Astrocyte (in vitro differentiated cells and primary cell): Measurements from ENCODE around the gene RAB35. TPM values are rescaled to one million over a fixed set of nuclear protein-coding genes. Genes with fewer than 3 reads are reported as not detected.

Source experiments
- DNase-seq: peaks from one replicate; pipeline ENCODE4 v3.0.0-alpha.2; 2010; ENCODE audit warnings: low read depth
- FAIRE-seq: peaks from 2 replicates; lab custom pipeline; 2011; peaks lifted over from hg19 to GRCh38; lab: Jason Lieb, UNC
- H2AFZ ChIP-seq: 2 replicates; pipeline ENCODE4 v1.6.0; 2012; ENCODE audit warnings: low read depth, low read length, inconsistent platforms
- H3K27ac ChIP-seq: 2 replicates; pipeline ENCODE4 v1.5.1; 2011; ENCODE audit warnings: low read depth, low read length, inconsistent platforms
- H3K27me3 ChIP-seq: 2 replicates; pipeline ENCODE4 v1.6.0; 2011; ENCODE audit warnings: low read length, inconsistent platforms; ENCODE audit not compliant: insufficient read depth
- H3K36me3 ChIP-seq: 2 replicates; pipeline ENCODE4 v1.5.1; 2011; ENCODE audit warnings: low read length, inconsistent platforms; ENCODE audit not compliant: insufficient read depth
- H3K4me1 ChIP-seq: 2 replicates; pipeline ENCODE4 v1.5.1; 2011; ENCODE audit warnings: low read length, inconsistent platforms; ENCODE audit not compliant: insufficient read depth
- H3K4me2 ChIP-seq: 2 replicates; pipeline ENCODE4 v1.6.0; 2012; ENCODE audit warnings: low read length, inconsistent platforms
- H3K4me3 ChIP-seq: 2 replicates; pipeline ENCODE4 v1.5.1; 2011; ENCODE audit warnings: low read depth, mild to moderate bottlenecking, low read length, inconsistent platforms; ENCODE audit not compliant: insufficient read depth
- H3K79me2 ChIP-seq: 2 replicates; pipeline ENCODE4 v1.6.0; 2012; ENCODE audit warnings: mild to moderate bottlenecking, low read length, inconsistent platforms; ENCODE audit not compliant: insufficient read depth
- H3K9ac ChIP-seq: 2 replicates; pipeline ENCODE4 v1.6.0; 2012; ENCODE audit warnings: mild to moderate bottlenecking, low read length, inconsistent platforms
- H3K9me3 ChIP-seq: 2 replicates; pipeline ENCODE4 v1.5.1; 2012; ENCODE audit warnings: low read depth, mild to moderate bottlenecking, low read length, inconsistent platforms; ENCODE audit not compliant: insufficient read depth
- H4K20me1 ChIP-seq: 2 replicates; pipeline ENCODE4 v1.6.0; 2012; ENCODE audit warnings: low read length, inconsistent platforms; ENCODE audit not compliant: insufficient read depth
- H3K27ac Mint-ChIP-seq: one replicate; pipeline ENCODE4 v1.8.0; 2021; ENCODE audit warnings: mild to moderate bottlenecking, mixed read lengths; ENCODE audit not compliant: unreplicated experiment
- H3K27me3 Mint-ChIP-seq: one replicate; pipeline ENCODE4 v1.8.0; 2021; ENCODE audit warnings: low read depth, mixed read lengths; ENCODE audit not compliant: unreplicated experiment
- H3K36me3 Mint-ChIP-seq: one replicate; pipeline ENCODE4 v1.8.0; 2021; ENCODE audit warnings: low read depth, mixed read lengths; ENCODE audit not compliant: unreplicated experiment
- H3K4me1 Mint-ChIP-seq: one replicate; pipeline ENCODE4 v1.8.0; 2021; ENCODE audit warnings: low read depth, mixed read lengths; ENCODE audit not compliant: unreplicated experiment
- H3K4me3 Mint-ChIP-seq: one replicate; pipeline ENCODE4 v1.8.0; 2021; ENCODE audit warnings: mild to moderate bottlenecking, moderate library complexity, mixed read lengths; ENCODE audit not compliant: unreplicated experiment
- H3K9me3 Mint-ChIP-seq: one replicate; pipeline ENCODE4 v1.8.0; 2021; ENCODE audit warnings: mild to moderate bottlenecking, mixed read lengths; ENCODE audit not compliant: unreplicated experiment
- EZH2 ChIP-seq: IDR thresholded peaks from 2 replicates; pipeline ENCODE4 v1.6.1; 2012; ENCODE audit warnings: mild to moderate bottlenecking, low read length, inconsistent platforms; ENCODE audit not compliant: insufficient read depth
- total RNA-seq: library from RNA; stranded (reverse); gene quantifications from 2 replicates; pipeline ENCODE4 v1.2.1, GENCODE V29; 2021
- TF ChIP-seq, protein P1 (sequence below): IDR thresholded peaks from 2 replicates; pipeline ENCODE4 v1.5.1; 2011; ENCODE audit warnings: low read depth, mild to moderate bottlenecking, inconsistent platforms, low read length, moderate library complexity; ENCODE audit not compliant: insufficient read depth

The RAB35 gene
- total RNA-seq, 1 donor from 2014 or later, result 63.3 TPM

GRCh38 chr12:120121766-120122293 is 5.3 kb upstream of the RAB35 start:
- H3K4me3 ChIP-seq, result no peak overlapping the region
- TF ChIP-seq EZH2, result no peak
- TF ChIP-seq, protein P1, sequence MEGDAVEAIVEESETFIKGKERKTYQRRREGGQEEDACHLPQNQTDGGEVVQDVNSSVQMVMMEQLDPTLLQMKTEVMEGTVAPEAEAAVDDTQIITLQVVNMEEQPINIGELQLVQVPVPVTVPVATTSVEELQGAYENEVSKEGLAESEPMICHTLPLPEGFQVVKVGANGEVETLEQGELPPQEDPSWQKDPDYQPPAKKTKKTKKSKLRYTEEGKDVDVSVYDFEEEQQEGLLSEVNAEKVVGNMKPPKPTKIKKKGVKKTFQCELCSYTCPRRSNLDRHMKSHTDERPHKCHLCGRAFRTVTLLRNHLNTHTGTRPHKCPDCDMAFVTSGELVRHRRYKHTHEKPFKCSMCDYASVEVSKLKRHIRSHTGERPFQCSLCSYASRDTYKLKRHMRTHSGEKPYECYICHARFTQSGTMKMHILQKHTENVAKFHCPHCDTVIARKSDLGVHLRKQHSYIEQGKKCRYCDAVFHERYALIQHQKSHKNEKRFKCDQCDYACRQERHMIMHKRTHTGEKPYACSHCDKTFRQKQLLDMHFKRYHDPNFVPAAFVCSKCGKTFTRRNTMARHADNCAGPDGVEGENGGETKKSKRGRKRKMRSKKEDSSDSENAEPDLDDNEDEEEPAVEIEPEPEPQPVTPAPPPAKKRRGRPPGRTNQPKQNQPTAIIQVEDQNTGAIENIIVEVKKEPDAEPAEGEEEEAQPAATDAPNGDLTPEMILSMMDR, result no peak
- H3K4me3 Mint-ChIP-seq, result no peak overlapping the region
- H3K4me1 ChIP-seq, result peaks cover 25% of the 10 kb centered on the region
- FAIRE-seq (no peak), DNase-seq (no peak)
- peaks cover 5% of the 10 kb centered on the region for H3K36me3 ChIP-seq
- H2AFZ ChIP-seq, result no peak overlapping the region
- no peak overlapping the region for H3K4me2 ChIP-seq
- peaks cover 28% of the 10 kb centered on the region for H4K20me1 ChIP-seq
- H3K9me3 ChIP-seq, result no peaks in the 10 kb centered on the region
- peaks cover 22% of the 10 kb centered on the region for H3K36me3 Mint-ChIP-seq
- H3K27me3 ChIP-seq, result no peaks in the 10 kb centered on the region
- no peaks in the 10 kb centered on the region for H3K9me3 Mint-ChIP-seq
- no peaks in the 10 kb centered on the region for H3K27me3 Mint-ChIP-seq
- H3K27ac ChIP-seq, result no peak overlapping the region
- no peak overlapping the region for H3K27ac Mint-ChIP-seq
- H3K4me1 Mint-ChIP-seq, result peaks cover 42% of the 10 kb centered on the region
- peaks cover 18% of the 10 kb centered on the region for H3K79me2 ChIP-seq
- no peak overlapping the region for H3K9ac ChIP-seq

DNA sequence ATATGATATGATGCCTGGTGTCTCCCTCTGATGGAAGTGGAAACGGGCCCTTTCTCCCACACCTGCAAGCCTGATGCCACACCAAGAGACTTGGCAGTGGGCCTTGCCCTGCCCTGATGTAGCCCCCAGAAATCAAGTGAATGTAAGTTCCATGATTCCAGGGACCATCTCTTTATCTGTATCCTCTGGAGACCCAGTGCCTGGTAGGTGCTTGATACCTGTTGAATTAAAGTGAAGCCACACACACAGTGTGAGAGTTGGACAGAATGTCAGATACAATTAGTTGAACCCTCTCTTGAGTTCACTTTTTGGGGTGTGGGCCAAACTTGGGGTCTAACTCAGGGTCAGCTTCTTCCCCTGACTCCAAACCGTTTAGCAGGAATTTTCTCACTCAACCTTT is 4.8 kb upstream of the RAB35 start:
- Mint-ChIP-seq H3K4me3 (no peak overlapping the region), H3K36me3 (peaks cover 18% of the 10 kb centered on the region), H3K27me3 (no peaks in the 10 kb centered on the region), H3K4me1 (peaks cover 37% of the 10 kb centered on the region), H3K9me3 (no peaks in the 10 kb centered on the region), H3K27ac (no peak overlapping the region)
- Histone ChIP-seq H3K4me1 (peaks cover 20% of the 10 kb centered on the region), H3K4me3 (no peak overlapping the region), H2AFZ (no peak overlapping the region), H3K4me2 (no peak overlapping the region), H3K79me2 (peaks cover 18% of the 10 kb centered on the region), H3K27ac (no peak overlapping the region), H3K27me3 (no peaks in the 10 kb centered on the region), H3K36me3 (peaks cover 5% of the 10 kb centered on the region), H3K9me3 (no peaks in the 10 kb centered on the region), H4K20me1 (peaks cover 24% of the 10 kb centered on the region), H3K9ac (no peak overlapping the region)
- TF ChIP-seq EZH2, result no peak
- TF ChIP-seq, protein P1, result no peak
- FAIRE-seq, result no peak
- no peak for DNase-seq

DNA sequence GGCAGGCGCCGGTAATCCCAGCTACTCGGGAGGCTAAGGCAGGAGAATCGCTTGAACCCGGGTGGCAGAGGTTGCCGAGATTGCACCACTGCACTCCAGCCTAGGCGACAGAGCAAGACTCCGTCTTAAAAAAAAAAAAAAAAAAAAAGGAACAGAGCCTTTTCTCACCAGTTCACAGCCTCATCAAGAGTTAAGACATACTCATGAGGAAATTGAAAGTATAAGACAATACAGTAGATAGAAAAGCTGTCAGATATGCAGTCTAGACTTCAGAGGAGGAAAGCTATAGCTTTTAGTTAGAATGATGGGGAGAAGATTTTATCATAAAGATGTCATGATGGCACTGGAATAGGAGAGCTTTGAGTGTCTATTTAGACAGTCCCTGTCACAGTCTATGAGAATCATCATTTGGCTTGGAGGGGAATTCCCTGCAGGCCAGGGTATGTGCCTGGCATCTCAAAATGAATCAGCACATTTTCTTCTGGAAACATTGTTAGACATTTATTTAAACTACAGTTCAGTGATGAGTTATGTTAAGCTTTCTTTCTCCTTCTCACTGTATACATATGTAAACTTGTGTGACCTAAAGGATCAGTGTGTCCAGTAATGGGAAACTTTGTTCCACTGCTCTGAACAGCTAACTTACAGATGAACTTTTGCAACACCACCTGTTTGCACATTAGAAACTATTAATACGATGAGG is 2.9 kb upstream of the RAB35 start:
- peak overlapping the region; percentile 56 for H3K27ac Mint-ChIP-seq
- no peaks in the 10 kb centered on the region for H3K27me3 Mint-ChIP-seq
- peaks cover 33% of the 10 kb centered on the region for H3K4me1 Mint-ChIP-seq
- H4K20me1 ChIP-seq, result peaks cover 29% of the 10 kb centered on the region
- FAIRE-seq (no peak), DNase-seq (no peak)
- H2AFZ ChIP-seq, result no peak overlapping the region
- no peaks in the 10 kb centered on the region for H3K27me3 ChIP-seq
- H3K9me3 ChIP-seq, result no peaks in the 10 kb centered on the region
- TF ChIP-seq, protein P1, result no peak
- TF ChIP-seq EZH2, result no peak
- peak overlapping the region; percentile 13 for H3K27ac ChIP-seq
- H3K4me3 ChIP-seq, result no peak overlapping the region
- H3K4me3 Mint-ChIP-seq, result peak overlapping the region; percentile 60
- no peaks in the 10 kb centered on the region for H3K9me3 Mint-ChIP-seq
- H3K4me1 ChIP-seq, result peaks cover 26% of the 10 kb centered on the region
- H3K36me3 ChIP-seq, result no peaks in the 10 kb centered on the region
- H3K79me2 ChIP-seq, result peaks cover 36% of the 10 kb centered on the region
- H3K9ac ChIP-seq, result peak overlapping the region; percentile 20
- H3K4me2 ChIP-seq, result peak overlapping the region; percentile 99
- peaks cover 4% of the 10 kb centered on the region for H3K36me3 Mint-ChIP-seq
